PC-3 (cell line): ENCODE data around the gene GPC6.

Experiments
- EZH2 ChIP-seq: fragments of 300-600 bp; sonication (generic); IDR thresholded peaks from one replicate; pipeline ENCODE4 v1.6.1; 2017; ENCODE audit warnings: antibody characterized with exemption, mild to moderate bottlenecking, low read length; ENCODE audit not compliant: unreplicated experiment
- TF ChIP-seq, protein P1 (sequence below): fragments of 300-600 bp; sonication (generic); conservative IDR thresholded peaks from 2 replicates; pipeline ENCODE4 v1.5.1; 2017; ENCODE audit warnings: antibody characterized with exemption, low read depth, mild to moderate bottlenecking, low read length

DNA sequence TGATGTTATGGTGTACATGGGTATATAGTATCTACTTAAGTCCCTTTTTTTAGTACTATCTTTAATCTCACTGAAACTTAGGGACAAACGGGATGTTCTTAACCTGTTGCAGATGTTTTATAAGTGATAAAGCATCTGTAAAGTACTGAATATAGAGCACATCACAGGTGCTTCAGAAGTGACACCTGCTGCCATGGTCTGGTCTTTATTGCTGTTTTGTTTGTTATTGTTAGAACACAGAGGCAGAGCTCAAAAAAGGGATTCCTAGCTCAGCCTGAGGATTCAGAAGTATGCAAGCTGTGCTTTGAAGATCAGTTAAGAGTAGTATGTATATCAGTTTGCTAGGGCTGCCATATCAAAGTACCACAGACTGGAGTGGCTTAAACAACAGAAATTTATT is 1033.4 kb downstream of the GPC6 start:
- TF ChIP-seq, protein P1, sequence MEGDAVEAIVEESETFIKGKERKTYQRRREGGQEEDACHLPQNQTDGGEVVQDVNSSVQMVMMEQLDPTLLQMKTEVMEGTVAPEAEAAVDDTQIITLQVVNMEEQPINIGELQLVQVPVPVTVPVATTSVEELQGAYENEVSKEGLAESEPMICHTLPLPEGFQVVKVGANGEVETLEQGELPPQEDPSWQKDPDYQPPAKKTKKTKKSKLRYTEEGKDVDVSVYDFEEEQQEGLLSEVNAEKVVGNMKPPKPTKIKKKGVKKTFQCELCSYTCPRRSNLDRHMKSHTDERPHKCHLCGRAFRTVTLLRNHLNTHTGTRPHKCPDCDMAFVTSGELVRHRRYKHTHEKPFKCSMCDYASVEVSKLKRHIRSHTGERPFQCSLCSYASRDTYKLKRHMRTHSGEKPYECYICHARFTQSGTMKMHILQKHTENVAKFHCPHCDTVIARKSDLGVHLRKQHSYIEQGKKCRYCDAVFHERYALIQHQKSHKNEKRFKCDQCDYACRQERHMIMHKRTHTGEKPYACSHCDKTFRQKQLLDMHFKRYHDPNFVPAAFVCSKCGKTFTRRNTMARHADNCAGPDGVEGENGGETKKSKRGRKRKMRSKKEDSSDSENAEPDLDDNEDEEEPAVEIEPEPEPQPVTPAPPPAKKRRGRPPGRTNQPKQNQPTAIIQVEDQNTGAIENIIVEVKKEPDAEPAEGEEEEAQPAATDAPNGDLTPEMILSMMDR: no peak
- no peak for TF ChIP-seq EZH2
